GM19239 (cell line): Measurements from ENCODE around the gene USP32.
A peak's percentile ranks its signal among the peaks of the same experiment; 100 is the strongest.
"Not testable (repeated sequence)": the region's sequence is repeated elsewhere in the genome, so short reads cannot be mapped to it uniquely, and the experiment has no call there.

ENCODE experiments used
- DNase-seq: peaks from one replicate; pipeline ENCODE4 v3.0.0; 2011; ENCODE audit warnings: low spot score; ENCODE audit not compliant: insufficient read length
- FAIRE-seq: peaks from 2 replicates; lab custom pipeline; 2011; peaks lifted over from hg19 to GRCh38; lab: Jason Lieb, UNC

The USP32 gene

GRCh38 chr17:60392042-60392844 is at the start of gene USP32:
USP32 (minus strand) TSS chr17:60392133; CDS start chr17:60391939, 194 bp downstream.
- peak; percentile 75 for DNase-seq
- peak; percentile 81 for FAIRE-seq

GRCh38 chr17:60439501-60439900 is 47.6 kb upstream of the USP32 start:
- DNase-seq (no peak), FAIRE-seq (peak; percentile 49)

GRCh38 chr17:60436676-60437075 is 44.7 kb upstream of the USP32 start:
- no peak for FAIRE-seq
- DNase-seq = no peak

GRCh38 chr17:60435244-60436167 is 43.6 kb upstream of the USP32 start:
- peak; percentile 91 for FAIRE-seq

GRCh38 chr17:60433021-60433997 is 41.4 kb upstream of the USP32 start:
- FAIRE-seq, DNase-seq: not testable (repeated sequence)

More at GRCh38 chr17:60435244-60436167, 43.6 kb upstream of the USP32 start:
- DNase-seq = peak; percentile 52

GRCh38 chr17:60430561-60430960 is 38.6 kb upstream of the USP32 start:
- FAIRE-seq, DNase-seq: not testable (repeated sequence)

GRCh38 chr17:60428491-60428890 is 36.6 kb upstream of the USP32 start:
- not testable (repeated sequence) for FAIRE-seq, DNase-seq

- FAIRE-seq (no peak), DNase-seq (no peak)
Measured at GRCh38 chr17:60426596-60426995, 34.7 kb upstream of the USP32 start.

GRCh38 chr17:60425626-60426025 is 33.7 kb upstream of the USP32 start:
- DNase-seq (no peak), FAIRE-seq (no peak)

GRCh38 chr17:60423865-60424264 is 31.9 kb upstream of the USP32 start:
- DNase-seq (no peak), FAIRE-seq (no peak)

GRCh38 chr17:60422162-60422665 is 30.3 kb upstream of the USP32 start, which contains the start of gene CHCT1:
CHCT1 (plus strand) TSS chr17:60422489; CDS start chr17:60422593, 104 bp downstream.
- no peak for DNase-seq
- no peak for FAIRE-seq

- FAIRE-seq (no peak), DNase-seq (peak; percentile 80)
Measured at GRCh38 chr17:60421273-60422161, 29.6 kb upstream of the USP32 start.

- not testable (repeated sequence) for FAIRE-seq, DNase-seq
Measured at GRCh38 chr17:60419875-60420274, 27.9 kb upstream of the USP32 start.

- DNase-seq, FAIRE-seq: not testable (repeated sequence)
Measured at GRCh38 chr17:60419003-60419402, 27.1 kb upstream of the USP32 start.

GRCh38 chr17:60416368-60416925 is 24.5 kb upstream of the USP32 start:
- DNase-seq (no peak), FAIRE-seq (no peak)

- no peak for FAIRE-seq
- DNase-seq = no peak
Measured at GRCh38 chr17:60415146-60415545, 23.2 kb upstream of the USP32 start.

- DNase-seq (no peak), FAIRE-seq (no peak)
Measured at GRCh38 chr17:60412701-60413100, 20.8 kb upstream of the USP32 start.

- DNase-seq = no peak
- no peak for FAIRE-seq
Measured at GRCh38 chr17:60410001-60410400, 18.1 kb upstream of the USP32 start.
